IPS-NIHi11 (cell line): ENCODE results near the gene LIMK2.
"Not testable (repeated sequence)": the region's sequence is repeated elsewhere in the genome, so short reads cannot be mapped to it uniquely, and the experiment has no call there.

Source experiments
- DNase-seq: peaks from one replicate; pipeline ENCODE4 v3.0.0; 2012; ENCODE audit warnings: mixed read lengths, low spot score

The LIMK2 gene

DNA sequence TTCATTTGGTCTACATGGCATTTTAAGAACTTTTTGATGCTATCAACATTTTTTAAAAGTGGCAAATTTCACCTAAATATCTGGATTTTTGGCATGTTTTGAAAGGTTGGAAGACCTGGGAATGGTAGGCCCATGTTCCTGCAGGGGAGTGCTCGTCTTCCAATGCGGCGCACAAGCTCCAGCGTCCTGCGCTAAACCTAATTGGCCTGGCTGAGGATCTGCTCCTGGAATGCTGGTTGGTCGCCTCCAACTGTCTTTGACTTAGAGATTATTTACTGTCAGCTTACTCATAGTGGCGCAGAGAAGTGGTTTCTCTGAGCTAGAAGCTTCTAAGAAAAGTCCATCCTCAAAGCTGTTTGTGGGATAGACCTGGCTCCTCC is 626 bp upstream of the LIMK2 start:
- DNase-seq: no peak

DNA sequence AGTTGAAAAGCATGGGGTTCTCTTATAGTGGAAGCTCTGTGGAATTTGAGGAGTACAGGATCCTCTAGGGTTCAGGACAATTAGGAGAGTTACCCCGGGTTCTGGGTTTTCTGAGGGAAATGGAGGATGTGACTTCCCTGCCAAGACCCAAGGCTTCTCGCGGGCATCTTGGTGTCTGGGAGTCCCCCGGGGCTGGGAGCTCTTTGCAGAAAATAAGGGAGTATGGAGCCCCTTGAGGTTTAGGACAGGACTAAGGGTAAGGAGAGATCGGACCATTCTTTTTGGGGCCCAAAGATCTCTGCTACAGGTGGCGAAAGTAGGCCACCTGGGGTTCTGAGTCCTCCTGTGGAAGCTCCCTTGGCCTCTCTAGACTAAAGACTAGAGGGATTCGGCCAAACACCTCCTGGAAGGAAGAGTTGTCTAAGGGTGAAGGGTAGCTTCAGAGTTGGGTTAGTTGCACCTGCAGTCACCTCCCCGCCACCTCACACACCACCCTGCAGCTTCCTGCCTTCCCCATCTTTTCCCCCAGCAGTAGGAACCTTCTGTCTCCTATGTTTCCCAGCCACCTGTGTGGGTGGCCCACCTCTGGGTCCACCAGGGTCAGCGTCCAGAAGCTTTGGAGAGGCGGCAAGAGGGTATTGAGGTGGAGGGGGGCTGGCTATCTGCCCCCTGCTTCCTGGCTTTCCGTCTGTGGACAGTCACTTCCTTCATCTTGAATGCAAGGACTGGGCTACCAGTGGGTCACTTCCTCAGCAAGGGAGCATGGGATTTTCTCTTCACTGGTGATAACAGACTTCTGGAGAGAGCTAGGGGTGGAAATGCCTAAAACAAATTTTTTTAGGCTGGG is 908 bp downstream of the LIMK2 start:
- no peak for DNase-seq

DNA sequence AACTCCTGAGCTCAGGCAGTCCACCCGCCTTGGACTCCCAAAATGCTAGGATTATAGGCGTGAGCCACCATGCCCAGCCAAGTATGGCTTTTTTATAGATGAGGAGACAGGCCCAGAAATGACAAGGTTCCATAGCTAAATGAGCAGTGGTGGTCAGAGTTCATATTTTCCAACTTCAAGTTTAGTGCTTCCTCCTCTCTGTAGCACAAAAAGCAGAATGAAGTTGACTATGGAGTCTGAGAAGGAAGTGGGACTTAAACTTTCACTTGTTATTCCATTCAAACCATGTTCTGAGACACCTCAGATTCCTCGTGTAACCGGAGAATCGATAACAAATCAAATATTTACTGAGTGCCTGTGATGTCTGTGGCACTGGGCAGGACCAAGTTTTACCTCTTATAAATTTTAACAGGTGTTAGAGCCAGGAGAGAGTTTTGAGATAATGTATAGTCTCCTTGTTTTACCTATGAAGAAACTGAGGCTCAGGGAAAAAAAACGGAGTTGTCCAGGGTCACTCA is 3.0 kb downstream of the LIMK2 start:
- DNase-seq: no peak

DNA sequence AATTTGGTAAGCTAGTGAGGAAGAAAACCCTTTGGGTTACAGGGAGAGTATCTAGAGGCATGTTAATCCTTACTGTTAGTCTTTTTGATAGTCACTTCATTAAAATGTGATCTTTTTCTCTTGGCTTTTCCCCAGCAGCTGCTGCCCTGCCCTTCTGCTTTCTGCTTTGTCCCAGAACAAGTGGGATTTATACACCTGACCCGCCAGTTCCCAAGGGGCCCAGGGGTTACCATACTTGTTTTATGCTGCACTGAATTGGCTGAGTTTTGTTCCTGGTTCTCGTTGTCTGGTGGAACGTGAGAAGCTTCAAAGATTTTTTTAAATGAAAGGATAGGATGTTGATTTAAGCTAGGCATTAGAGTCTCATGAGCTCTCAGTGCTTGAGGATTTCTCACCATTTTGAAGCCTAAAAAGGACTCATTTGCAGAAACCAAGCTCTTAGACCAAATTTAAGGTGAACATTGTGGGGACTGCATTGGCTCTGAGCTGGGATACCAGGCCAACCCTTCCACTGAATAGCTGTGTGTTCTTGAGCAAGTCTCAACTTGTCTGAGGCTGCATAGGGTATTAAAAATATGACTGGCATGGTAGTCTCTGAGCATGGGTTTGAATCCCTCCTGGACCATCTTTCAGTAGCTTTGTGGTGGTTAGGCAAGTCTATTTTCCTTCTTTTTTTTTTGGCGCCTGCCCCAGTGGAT is 6.6 kb downstream of the LIMK2 start:
- DNase-seq: no peak

DNA sequence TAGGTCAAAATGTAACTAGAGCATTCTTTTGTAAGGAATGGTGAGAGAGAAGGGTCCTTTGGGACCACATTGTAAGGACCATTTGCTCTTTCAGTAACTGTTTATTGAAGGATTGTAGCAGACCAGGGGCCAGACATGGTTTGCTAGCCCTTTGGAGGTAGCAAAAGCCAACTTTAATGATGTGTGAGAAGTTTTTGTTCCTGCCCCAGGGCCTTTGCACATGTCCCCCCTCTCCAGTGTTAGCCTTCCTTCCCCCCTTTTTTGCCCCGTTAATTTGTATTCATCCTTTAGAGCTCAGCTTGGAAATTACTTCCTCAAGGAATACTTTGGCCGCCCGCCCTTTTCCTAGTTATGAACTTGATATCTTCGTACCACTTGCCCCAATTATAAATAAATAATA is 9.0 kb downstream of the LIMK2 start:
- DNase-seq: no peak

DNA sequence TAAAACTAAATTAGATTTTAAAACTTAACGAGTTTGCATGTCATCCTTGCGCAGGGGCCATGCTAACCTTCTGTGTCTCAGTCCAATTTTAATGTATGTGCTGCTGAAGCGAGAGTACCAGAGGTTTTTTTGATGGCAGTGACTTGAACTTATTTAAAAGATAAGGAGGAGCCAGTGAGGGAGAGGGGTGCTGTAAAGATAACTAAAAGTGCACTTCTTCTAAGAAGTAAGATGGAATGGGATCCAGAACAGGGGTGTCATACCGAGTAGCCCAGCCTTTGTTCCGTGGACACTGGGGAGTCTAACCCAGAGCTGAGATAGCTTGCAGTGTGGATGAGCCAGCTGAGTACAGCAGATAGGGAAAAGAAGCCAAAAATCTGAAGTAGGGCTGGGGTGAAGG is 10.6 kb downstream of the LIMK2 start:
- DNase-seq: no peak

DNA sequence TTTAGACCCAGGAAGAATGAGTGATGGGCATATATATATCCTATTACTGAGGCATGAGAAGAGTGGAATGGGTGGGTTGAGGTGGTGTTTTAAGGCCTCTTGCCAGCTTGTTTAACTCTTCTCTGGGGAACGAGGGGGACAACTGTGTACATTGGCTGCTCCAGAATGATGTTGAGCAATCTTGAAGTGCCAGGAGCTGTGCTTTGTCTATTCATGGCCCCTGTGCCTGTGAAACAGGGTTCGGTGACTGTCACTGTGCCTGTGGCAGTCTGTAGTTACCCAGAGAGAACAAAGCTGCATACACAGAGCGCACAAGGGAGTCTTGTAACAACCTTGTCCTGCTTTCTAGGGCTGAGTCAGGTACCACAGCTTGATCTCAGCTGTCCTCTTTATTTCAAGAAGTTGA is 11.7 kb downstream of the LIMK2 start:
- DNase-seq: no peak

DNA sequence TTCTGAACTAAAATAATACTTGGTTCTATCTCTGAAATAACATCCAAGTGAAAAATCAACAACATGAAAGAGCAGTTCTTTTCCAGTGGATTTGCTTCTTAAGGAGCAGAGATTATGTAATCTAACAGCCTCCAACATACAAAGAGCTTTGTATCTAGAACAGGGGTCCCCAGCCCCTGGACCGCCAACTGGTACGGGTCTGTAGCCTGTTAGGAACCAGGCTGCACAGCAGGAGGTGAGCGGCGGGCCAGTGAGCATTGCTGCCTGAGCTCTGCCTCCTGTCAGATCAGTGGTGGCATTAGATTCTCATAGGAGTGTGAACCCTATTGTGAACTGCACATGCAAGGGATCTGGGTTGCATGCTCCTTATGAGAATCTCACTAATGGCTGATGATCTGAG is 12.6 kb downstream of the LIMK2 start:
- not testable (repeated sequence) for DNase-seq

DNA sequence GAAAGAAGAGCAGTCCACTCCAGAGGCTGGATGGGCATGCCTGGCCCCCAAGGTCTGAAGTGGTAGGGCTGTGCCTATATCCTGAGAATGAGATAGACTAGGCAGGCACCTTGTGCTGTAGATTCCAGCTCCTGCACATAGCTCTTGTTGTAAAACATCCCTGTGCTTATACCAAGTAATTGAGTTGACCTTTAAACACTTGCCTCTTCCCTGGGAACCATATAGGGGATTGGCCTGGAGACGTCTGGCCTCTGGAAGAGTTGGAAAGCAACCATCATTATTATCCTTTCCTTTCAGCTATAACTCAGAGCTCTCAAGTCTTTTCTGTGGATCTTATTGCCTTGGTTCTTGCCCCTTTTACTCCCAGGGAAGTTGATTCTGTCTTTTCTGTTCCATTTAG is 15.1 kb downstream of the LIMK2 start:
- no peak for DNase-seq

DNA sequence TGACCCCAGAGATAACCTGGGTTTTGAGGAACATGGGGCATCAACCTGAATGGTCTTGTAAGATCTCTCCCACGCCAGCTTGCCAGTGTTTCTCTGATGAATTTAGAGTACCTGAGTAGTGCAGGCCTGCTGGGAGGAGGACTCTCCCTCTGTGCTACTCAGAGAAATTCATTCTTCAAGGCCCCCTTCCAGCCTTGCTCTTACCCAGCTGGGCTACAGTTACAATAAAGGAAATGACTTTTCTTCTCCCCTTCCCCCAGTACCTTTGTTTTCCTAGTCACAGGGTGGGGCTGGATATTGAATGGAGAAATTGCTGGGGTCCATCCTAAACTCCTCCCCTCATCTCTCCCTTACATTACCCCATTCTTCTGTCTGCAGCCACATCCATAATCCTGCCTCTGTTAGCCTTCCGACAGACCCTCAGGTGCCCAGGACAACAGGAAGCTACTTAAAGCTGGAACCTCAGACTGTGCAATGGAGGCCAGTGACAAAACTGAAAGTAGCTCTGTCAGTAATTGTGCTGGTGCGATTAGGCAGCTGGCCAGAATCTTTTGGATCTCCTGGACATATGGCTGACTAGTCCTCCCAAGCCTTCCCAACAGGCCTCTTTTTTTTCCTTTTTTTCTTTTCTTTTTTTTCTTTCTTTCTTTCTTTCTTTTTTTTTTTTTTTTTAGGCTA is 17.4 kb downstream of the LIMK2 start:
- no peak for DNase-seq

DNA sequence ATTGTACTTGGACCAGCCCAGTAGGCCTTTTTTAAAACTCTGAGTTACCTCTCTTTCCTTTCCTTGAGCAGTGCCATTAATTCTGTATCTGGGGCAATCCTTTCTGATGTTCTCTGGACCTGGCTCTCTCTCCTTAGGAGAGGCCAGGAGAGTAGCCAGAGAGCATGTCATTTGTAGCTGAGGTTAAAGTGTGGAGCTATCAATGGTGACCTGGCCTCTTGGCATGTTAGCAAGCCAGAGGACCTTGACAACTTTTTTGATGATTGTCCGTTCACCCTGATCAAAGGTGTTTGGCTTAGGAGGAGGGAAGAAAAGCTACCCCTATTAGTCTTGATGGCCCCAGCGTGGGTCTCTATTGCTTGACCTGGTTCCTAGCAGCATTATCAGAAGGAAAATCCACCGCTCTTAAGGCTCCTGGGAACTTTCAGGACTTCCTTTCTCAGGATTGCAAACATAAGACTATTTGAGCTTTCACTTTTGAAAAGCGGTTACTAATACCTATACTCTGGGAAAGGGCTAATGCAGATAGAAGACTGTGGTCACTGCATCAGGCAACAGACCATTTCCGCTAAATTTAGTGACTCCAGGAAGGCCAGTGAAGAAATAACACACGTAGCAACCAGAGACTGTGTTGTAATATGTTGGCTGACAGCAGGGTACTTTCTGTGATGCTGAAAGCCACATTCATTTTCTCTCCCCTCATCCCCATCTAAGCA is 18.2 kb downstream of the LIMK2 start:
- DNase-seq: no peak

DNA sequence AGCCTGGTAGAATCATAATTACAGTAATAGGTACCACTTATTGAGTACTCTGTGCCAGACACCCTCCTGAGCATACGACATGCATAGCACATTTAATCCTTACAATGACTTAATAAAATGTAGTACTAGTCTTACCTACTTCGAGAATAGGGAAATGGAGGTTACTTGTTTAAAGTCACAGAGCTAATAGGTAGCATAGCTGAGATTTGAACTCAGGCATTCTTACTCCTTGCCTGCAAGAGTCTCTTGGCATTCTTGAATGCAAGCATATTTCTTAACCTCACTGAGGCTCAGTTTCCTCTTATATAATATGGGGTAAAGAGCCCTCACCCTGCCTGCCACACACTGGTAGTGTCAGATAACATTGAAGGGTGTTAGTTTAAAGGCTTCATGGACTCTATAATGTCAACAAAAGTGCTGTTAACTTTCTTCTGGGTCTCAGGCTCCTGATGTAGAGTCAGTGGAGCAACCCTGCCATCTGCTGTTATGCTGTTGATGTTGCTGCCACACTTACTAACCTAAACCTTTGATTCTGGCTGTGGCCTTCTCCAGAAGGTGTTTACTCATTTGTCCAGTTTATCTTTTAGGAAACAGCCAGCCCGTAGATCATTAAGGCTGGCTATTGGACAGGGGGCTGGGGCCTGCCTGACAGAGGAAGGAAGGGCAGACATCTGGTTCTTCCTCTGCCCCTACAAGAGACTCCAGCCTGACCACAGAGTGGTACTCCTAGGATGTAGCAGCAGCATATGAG is 18.9 kb downstream of the LIMK2 start:
- DNase-seq: no peak

DNA sequence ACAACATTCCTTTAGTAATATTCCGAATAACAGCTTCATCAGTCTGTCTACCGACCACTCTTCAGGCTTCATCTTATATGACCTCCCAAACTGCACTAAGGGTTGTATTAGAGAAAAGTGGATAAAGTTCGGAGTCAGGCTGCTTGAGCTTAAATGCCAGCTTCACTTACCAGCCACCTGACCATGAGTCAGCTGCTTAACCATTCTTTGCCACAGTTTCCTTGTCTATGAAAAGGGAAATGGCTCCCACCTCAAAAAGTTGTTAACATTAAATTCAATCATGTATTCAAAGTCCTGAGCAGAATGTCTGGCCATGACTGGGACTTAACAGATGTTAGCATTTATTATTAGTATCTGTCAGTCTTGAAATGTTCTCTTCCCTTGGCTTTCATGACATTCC is 20.9 kb downstream of the LIMK2 start:
- DNase-seq: no peak

DNA sequence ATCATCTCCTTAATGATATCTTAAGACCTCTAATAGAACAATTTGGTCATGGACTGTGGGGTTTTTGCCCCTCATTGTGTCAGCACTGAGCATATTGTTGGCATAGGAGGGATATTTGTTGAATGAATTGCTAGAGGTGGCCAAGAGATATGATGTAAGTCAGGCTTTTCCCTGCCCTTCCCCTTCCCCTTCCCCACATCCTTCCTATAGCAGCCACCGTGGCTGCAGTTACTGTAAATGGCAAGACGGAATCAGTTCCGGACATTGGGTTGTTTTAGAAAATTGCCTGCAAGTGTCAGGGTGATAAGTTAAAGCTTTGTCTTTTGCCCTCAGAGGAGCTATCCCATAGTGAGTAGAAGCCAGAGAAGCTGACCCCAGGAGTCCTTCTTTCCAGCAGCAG is 23.0 kb downstream of the LIMK2 start:
- DNase-seq: no peak

DNA sequence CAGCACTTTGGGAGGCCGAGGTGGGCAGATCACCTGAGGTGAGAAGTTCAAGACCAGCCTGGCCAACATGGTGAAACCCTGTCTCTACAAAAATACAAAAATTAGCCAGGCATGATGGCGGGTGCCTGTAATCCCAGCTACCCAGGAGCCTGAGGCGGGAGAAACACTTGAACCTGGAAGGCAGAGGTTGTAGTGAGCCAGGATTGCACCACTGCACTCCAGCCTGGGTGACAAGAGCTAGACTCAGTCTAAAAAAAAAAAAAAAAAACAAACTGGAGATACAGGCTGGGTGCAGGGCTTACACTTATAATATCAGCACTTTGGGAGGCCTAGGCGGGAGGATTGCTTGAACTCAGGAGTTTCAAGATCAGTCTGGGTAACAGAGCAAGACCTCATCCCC is 23.9 kb downstream of the LIMK2 start:
- DNase-seq: not testable (repeated sequence)

DNA sequence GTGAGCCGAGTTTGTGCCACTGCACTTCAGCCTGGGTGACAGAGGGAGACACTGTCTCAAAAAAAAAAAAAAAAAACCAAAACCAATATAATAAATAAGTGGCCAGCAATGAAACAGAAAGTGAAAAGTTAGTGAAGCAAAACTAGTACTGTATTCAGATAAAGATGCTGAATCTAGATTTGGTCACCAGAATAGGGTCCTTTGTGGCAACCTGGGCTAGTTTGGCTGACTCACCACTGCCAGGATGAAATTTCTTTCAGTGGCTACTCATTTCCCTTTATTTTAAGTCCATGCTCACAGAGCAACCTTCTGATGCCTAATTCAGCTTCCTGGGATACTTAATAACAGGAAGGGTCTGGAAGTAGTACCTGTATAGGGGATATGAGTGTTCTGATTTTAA is 26.0 kb downstream of the LIMK2 start:
- DNase-seq: no peak

DNA sequence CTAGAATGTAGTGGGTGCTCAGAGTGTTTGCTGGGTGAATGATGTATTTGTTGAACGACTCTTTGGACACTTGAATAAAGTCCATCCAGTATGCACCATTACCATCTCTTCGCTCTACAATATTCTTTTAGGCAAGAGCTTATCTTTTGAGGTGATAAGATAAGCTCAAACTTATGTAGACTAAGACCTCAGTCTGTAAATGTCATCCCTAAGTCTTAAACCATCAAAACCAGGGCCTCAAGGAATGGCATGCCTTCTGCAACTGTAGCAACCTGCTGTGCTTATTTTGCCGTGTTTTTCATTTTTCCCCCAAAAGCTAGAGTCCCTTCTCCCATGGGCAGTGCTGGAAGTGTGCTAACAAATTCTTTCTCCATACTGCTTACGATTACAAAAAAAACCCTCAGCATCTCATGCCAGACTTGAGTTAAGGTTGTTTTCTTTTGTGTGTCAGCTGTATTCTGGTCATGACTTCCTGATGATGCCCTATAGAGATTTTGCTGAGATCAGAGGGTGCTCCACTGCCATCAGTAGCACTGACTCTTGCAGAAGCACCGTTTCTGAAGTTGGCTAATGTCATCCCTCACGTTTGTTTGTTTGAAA is 27.8 kb downstream of the LIMK2 start:
- DNase-seq: no peak

DNA sequence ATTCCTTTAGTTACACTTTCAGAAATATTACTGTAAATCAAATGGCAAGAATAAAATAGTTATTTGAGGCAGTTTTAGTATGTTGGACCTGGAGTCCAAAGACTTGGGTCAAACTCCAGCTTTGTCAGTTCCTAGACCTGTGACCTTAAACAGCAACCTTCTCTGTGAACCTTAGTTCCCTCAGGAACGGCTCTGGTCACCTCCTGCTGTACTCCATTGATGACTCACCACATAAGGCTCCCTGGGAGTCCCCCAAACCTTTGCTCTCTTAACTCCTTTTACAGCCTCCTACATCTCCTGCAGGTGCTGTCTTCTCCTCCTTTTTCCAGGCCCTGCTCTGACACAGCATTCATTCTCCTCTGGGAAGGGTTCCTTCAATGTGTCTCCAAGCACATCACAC is 29.1 kb downstream of the LIMK2 start:
- no peak for DNase-seq

DNA sequence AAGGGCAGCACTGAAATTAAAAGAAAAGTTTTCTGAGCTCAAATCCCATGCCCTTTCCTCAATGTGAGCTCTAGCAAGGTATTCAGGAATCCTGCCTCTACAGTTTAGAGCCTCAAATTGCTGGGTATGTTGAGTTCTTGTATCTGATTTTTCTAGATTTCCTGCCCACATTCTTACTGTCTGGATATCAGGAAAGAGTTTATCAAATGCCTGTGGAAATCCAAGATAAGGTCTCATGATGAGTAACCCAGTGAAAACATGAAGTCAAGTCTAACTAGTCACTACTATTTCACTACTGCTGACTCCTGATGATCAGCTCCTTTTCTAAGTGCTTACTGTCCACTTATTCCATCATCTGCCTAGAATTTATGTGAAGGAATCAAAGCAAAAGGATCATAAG is 29.8 kb downstream of the LIMK2 start:
- DNase-seq: no peak

DNA sequence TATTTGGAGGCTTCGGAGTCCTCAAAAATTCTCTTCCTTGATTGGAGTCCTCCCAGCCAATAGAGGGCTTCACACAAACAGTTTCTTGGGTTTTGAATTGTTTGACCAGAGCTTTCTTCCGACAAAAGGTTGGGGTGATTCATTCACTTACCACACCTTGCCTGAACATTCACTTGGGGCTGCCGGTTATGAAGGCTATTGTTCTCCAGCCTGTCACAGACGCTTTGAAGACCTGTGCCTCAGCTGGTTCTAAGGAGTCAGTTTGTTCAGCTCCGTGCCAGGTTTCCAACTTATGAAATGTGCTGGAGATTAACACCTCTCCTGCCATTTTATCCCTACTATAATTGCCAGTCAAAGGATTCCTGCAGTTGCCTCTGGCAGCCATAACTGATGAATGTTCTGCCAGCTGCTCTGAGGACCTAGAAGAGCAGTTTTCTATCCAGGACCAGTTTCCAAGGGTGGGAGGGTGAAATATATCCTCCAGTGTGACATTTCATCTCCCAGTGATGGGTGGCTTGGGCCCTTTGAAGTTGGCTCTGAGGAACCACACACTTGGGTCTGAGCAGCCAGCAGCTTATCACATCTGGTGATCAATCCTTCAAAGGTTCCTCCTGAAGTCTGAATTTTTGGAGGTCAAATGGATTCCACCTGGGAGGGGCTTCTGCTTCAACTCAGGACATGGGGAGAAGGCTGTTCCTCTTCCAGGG is 31.4 kb downstream of the LIMK2 start:
- no peak for DNase-seq
